HG03432 (cell line): ENCODE measurements around the gene BPIFA3.

Source experiments
- ATAC-seq: cut with Tn5 transposase; IDR thresholded peaks from one replicate; pipeline ENCODE4 v1.9.1; 2021; ENCODE audit warnings: mild to moderate bottlenecking, moderate library complexity; ENCODE audit not compliant: unreplicated experiment

The BPIFA3 gene

DNA sequence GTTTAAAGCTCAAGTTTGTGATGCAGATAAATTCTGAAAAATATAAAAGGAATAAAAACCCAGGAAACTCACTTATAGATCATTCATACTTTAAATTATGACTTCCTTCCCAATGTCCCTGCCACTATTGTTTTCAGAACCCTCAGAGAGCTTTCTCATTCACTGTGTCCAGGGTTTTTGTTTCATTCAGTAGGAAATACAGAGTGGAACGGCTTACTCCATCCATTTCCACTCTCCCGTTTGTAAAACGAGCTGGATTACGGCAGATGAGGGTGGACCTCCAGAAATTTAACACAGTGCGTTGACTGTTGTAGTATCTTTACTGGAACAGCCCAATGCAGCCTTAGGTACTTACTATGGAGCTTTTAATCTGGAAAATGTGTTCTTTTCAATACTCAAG is 42.2 kb downstream of the BPIFA3 start:
- no peak for ATAC-seq

DNA sequence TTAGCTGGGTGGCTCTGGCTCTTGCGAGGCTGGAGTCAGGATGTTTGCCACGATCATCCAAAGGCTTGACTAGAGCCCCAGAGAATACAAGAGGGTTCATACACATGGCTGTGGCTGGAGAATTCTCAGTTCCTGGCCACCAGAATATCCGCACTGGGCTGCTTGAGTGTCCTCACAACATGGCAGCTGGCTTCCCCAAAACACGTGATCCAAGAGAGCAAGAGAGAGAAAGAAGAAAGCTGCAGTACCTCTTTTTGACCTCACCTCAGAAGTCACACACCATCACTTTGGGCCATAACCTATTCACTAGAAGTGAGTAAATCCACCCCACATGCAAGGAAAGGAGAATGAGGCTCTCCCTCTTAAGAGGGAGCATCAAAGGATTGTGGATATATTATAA is 44.3 kb downstream of the BPIFA3 start:
- no peak for ATAC-seq

DNA sequence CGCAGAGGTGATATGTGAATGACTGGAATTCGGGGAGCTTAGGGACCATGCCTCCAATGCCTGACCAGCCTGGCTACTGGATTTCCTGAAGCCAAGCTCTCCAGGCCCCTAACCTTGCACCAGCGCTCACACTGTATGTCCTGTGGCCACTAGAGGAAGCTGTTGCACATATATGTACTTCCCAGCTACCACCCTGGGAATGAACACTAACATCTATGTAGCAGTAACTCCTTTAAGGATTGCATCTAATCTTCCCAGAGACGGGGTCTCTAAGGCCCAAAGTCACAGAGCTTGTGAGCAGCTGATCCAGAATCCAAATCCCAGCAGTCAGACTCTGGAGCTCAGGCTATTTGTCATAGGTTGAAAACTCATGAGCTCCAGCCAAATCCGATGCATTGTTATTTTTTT is 45.5 kb downstream of the BPIFA3 start:
- ATAC-seq: no peak

DNA sequence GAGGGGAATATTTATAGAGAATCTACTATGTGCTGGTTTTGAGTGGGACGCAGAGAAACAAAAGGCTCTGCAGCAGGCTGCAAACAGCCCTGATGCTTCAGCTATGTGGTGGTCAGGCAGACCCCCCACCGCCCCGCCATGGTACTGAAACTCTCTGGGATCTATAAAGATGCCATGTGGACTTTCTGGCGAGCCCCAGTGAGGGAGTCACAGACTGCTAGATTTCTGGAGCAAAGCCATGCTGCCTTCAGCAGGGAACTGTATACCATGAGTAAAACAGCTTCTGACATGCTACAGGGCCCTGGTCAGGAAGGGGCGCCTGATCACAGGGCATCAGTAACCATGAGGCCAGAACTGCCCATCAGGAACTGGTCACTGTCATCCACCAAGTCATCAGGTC is 46.6 kb downstream of the BPIFA3 start:
- no peak for ATAC-seq

DNA sequence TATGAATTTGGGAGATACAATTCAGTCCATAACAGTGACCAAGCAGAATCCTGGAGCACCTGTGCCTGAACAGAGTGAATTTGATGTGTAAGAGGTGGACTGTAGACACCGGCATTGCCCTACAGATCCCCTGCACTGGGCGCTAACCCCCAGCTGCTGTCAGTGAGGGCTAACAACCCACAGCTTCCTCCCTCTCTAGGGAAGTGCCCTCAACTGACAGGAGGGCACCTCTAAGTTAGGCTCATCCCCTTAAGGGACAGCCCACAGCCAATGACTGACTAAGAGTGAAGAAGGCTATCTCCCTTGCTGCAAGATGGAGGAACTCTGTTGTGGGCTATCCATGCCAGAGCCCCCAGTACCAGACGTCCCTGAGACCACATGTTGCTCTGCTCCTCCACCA is 50.5 kb downstream of the BPIFA3 start:
- ATAC-seq: no peak

DNA sequence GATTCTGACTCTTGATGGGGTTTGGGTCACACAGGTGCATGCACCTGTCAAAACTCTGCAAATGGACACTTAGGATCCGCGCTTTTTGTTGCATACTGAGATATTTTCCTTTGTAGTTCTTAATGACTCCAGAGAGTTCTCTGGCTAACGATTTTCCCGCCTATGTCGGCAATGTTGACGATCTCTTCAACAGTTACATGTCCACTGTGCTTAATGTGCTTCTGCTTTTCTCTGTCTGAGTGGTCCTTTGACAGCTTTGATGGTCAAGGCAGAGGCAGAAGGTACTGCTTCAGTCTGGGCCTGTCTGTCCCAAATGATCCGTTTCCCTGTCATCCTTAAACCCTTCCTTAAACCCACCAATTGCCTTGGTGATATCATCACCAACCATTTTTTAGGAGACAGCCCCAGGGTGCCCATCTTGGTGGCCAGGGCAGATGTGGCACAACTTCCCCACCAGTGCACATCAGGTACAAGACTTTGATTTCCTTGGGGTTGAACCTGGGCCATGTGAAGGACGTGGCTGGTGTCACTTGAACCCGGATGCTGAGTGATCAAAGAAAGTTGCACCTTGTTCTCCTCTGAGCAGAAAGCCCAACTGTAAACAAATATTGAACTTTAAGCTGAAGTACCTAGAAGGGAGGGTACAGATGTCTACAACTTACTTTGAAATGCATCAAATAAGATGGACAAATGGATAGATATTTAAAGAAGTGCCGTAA is 55.2 kb downstream of the BPIFA3 start:
- no peak for ATAC-seq

DNA sequence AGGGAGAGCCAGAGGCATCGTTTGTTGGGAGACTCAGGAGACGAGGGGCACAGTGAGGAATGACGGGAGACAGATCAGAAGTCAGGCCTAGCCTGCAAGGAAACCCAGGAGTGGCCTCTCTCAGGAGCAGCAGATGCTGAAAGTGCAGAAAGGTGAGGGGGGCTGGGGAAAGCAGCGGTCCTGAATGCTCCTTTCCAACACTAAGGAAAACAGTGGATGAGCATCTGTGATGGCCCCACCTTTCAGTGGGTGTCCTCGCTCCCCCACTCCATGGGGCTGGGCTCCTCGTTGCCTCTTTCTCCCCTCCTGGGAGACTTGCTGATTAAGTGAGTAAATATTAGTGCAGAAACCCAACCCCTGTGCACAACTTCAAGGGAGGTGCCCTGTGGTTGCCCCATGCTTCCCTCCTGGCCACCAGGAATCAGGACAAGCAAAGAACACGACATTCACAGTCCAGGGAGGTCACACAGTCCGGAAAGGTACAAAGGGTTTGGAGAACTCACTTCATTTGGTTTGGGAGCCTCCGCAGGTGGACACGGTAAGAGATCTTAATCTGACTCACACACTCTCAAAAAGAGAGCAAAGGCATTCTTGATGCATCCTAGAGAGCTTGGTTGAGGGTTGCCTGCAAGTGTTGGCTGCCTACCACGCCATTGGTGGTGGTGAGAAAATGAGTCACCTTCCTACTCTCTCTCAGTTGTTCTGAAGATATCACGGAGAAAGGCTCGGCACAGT is 56.1 kb downstream of the BPIFA3 start:
- ATAC-seq: no peak

DNA sequence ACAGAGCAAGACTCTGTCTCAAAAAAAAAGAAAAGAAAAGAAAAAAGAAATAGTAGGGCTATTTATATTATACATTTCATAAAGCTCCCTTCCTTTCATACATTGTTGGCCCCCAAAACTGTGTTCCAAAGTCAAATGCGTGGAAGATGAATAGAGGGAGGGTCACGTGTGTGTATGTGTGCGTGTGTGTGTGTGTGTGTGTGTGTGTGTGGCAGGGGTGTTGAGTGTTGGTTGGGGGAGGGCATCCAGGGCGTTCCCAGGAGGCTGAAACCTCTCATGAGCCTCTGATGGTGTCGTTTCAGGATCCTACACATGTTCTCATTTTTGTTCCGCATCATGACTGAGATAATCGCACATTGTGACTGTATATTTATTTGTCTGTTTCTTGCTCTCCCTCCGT is 58.1 kb downstream of the BPIFA3 start:
- no peak for ATAC-seq

DNA sequence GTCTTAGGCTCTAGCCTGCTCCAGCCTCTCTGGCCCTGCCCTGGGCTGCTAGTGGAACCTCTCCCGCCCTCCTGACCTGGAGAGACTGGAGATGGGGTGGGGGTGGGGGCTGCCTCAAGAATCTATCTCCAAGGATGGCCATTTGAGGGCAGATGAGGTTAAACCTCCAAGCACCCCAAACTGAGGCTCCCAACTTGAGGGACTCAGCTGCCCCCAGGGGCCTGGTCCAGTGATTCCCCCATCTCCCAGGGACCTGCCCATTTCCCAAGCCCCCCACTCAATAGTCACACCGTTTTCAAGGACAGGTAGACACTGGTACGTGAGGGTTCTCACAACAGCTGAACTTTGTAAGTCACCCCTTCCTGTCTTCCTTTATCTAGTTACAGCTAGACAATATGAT is 58.7 kb downstream of the BPIFA3 start:
- ATAC-seq: no peak

DNA sequence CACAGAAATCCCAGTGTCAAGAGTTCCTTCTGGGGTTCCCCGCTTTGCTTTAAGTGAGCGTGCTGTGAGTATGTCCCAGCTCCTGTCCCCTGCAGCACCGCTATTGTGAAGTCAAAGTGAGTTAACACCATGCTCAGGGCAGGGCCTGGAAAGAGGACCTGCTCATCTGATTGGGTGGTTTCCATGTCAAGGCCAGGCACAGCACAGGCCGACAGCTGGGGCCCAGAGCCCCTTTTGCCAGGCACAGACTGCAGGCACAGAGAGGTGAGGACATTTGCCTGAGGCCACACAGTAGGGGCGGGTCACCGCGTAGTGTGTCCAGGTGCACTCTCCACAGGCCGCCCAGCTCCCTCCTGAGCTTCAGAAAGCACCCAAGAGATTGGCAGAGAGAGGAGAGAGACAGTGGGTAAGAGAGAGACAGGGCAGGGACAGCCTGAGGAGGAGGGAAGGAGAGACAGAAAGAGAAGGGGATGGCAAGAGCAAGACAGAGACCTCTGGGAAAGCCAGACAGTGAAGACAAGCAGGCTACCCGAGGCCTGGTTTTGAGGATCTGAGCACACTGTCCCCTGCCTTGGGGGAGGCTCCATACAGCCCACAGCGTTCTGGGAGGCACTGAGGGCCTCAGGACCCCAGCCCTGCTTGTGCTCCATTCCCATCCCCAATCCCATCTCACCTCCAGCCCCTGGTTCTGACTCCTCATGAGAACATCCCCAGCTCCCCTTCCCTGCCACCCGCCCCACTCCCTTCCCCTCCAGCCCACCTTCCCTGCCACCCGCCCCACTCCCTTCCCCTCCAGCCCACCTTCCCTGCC is 59.4 kb downstream of the BPIFA3 start:
- ATAC-seq: no peak
